GM12878 (cell line): ENCODE results near the gene FCRLA. TPM values are rescaled to one million over a fixed set of nuclear protein-coding genes. Genes with fewer than 3 reads are reported as not detected.

Experiments used
- CHD1 ChIP-seq: IDR thresholded peaks from 2 replicates; pipeline ENCODE4 v1.6.1; 2012; ENCODE audit warnings: low read depth, low read length, improper control_type of control experiment
- CREM ChIP-seq: IDR thresholded peaks from 2 replicates; pipeline ENCODE4 v1.6.1; 2014; ENCODE audit warnings: antibody characterized with exemption, low read depth
- FOXM1 ChIP-seq: IDR thresholded peaks from 2 replicates; pipeline ENCODE4 v1.6.1; 2012; ENCODE audit warnings: low read depth, mild to moderate bottlenecking, inconsistent platforms, low read length, moderate library complexity
- GATAD2B ChIP-seq: fragments of 450-650 bp; conservative IDR thresholded peaks from 2 replicates; pipeline ENCODE4 v1.6.1; 2017; ENCODE audit warnings: low read depth, mild to moderate bottlenecking, moderate library complexity
- JUNB ChIP-seq: IDR thresholded peaks from 2 replicates; pipeline ENCODE4 v1.6.1; 2016; ENCODE audit warnings: antibody characterized with exemption, mild to moderate bottlenecking
- MTA2 ChIP-seq: fragments of 450-650 bp; IDR thresholded peaks from 2 replicates; pipeline ENCODE4 v1.6.1; 2016; ENCODE audit warnings: low read depth, mild to moderate bottlenecking, moderate library complexity
- POU2F2 ChIP-seq: IDR thresholded peaks from 3 replicates; pipeline ENCODE4 v1.6.1; 2011; ENCODE audit warnings: low read depth, mild to moderate bottlenecking, low read length, borderline replicate concordance
- RAD51 ChIP-seq: fragments of 450-650 bp; IDR thresholded peaks from 2 replicates; pipeline ENCODE4 v1.6.1; 2016; ENCODE audit warnings: moderate library complexity, mild to moderate bottlenecking, inconsistent platforms
- RFX5 ChIP-seq: IDR thresholded peaks from 2 replicates; pipeline ENCODE4 v1.6.1; 2011; ENCODE audit warnings: low read depth, low read length, improper control_type of control experiment
- SMAD1 ChIP-seq: fragments of 450-650 bp; IDR thresholded peaks from 2 replicates; pipeline ENCODE4 v1.6.1; 2018; ENCODE audit warnings: mild to moderate bottlenecking, low read depth; ENCODE audit not compliant: partially characterized antibody
- SUPT20H ChIP-seq: IDR thresholded peaks from 2 replicates; pipeline ENCODE4 v1.6.1; 2011; ENCODE audit warnings: low read depth, mild to moderate bottlenecking, low read length, moderate library complexity, borderline replicate concordance; ENCODE audit not compliant: control insufficient read depth
- SUZ12 ChIP-seq: fragments of 200-600 bp; sonication (generic); IDR thresholded peaks from one replicate; pipeline ENCODE4 v1.6.1; 2018; ENCODE audit warnings: antibody characterized with exemption, mild to moderate bottlenecking; ENCODE audit not compliant: unreplicated experiment
- TAF1 ChIP-seq: IDR thresholded peaks from 2 replicates; pipeline ENCODE4 v1.6.1; 2011; ENCODE audit warnings: mild to moderate bottlenecking, low read depth, low read length, borderline replicate concordance
- polyA plus RNA-seq, 11 experiments: library from polyadenylated mRNA; depleted of rRNA in 4 of 11; unstranded in 6 of 11; stranded (reverse) in 5 of 11; fragments of >200 nt; fragmentation: Nextera tagmentation in 4 of 11; fragmentation: Illumina TruSeq in 1 of 11; extraction: Ambion mirVana in 4 of 11; extraction: Trizol in 1 of 11; gene quantifications; 1 replicate in 1 of 11; 2 replicates in 10 of 11; pipeline versions ENCODE4 v1.2.1 to v1.2.3, GENCODE V29; 2011 to 2016; ENCODE audit warnings: inconsistent platforms in 2 of 11, missing spikeins in 2 of 11, low read depth in 1 of 11
- total RNA-seq, 4 experiments: library from RNA; depleted of rRNA in 3 of 4; stranded (reverse); fragments of >200 nt in 3 of 4; fragmentation: Illumina TruSeq in 1 of 4; extraction: Trizol in 1 of 4; gene quantifications; 2 replicates each; pipeline versions ENCODE4 v1.2.1 to v1.2.3, GENCODE V29; 2013 to 2021
- TF ChIP-seq, protein P1 (sequence below): fragments of 450-650 bp; formaldehyde crosslinking; IDR thresholded peaks from 2 replicates; pipeline ENCODE4 v1.5.0; 2022; ENCODE audit warnings: mild to moderate bottlenecking, missing genetic modification characterization
- TF ChIP-seq, protein P2 (sequence below): fragments of 450-650 bp; IDR thresholded peaks from 2 replicates; pipeline ENCODE4 v1.6.1; 2017; ENCODE audit warnings: low read depth, mild to moderate bottlenecking, moderate library complexity
- TF ChIP-seq, protein P3 (sequence below): fragments of 450-650 bp; IDR thresholded peaks from 2 replicates; pipeline ENCODE4 v1.6.1; 2018; ENCODE audit warnings: borderline replicate concordance, mild to moderate bottlenecking; ENCODE audit not compliant: partially characterized antibody
- TF ChIP-seq, protein P4 (sequence below): fragments of 450-650 bp; IDR thresholded peaks from 2 replicates; pipeline ENCODE4 v1.6.1; 2016; ENCODE audit warnings: mild to moderate bottlenecking
- TF ChIP-seq, protein P5 (sequence below): fragments of 450-650 bp; IDR thresholded peaks from 2 replicates; pipeline ENCODE4 v1.6.1; 2017; ENCODE audit warnings: mild to moderate bottlenecking, low read depth, inconsistent platforms; ENCODE audit not compliant: poor library complexity, severe bottlenecking

Gene FCRLA
- total and polyA plus RNA-seq, 10 of the 15 experiments (the other 5 are each of a cell fraction or from before 2014, with no cell fraction given) = 130 to 714 (median 374) TPM

DNA sequence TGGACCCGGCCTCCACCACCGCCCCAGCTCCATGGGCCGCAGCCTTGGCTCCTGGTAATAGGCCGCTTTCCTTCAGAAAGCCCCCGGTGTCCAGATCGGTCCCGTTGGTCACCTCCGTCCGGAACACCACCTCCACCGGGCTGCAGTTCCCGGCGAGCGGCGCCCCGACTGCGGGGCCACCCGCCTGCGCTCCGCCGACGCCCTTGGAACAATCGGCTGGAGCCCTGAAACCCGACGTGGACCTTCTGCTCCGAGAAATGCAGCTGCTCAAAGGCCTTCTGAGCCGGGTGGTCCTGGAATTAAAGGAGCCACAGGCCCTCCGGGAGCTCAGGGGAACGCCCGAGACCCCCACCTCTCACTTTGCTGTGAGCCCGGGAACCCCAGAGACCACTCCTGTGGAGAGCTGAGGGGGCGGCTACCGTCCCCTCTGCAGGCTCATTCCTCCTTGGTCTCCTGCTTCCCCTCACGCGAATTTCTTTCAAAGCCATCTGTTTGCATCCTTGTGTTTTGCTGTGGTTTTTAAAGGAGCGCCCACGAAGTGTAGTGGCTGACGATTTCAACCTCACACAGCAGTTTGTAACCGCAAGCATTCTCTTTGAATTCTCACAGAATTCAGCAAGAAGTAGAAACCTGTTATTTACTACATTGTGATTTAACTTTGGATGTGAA, 20.4 kb downstream of the FCRLA start (continued):
- TF ChIP-seq CREM (peak; percentile 39; the same call in 1 of the 2 replicates), RFX5 (no peak), SMAD1 (no peak), MTA2 (0 out of 2 replicates have a peak, but pooled peaks have one; percentile 44), SUZ12 (no peak), FOXM1 (no peak), TAF1 (no peak), GATAD2B (peak; percentile 68), RAD51 (no peak), CHD1 (0 out of 2 replicates have a peak, but pooled peaks have one; percentile 67), JUNB (peak; percentile 10; the same call in 1 of the 2 replicates), POU2F2 (peak; percentile 63; the same call in 1 of the 3 replicates), SUPT20H (no peak)
- TF ChIP-seq, protein P1, sequence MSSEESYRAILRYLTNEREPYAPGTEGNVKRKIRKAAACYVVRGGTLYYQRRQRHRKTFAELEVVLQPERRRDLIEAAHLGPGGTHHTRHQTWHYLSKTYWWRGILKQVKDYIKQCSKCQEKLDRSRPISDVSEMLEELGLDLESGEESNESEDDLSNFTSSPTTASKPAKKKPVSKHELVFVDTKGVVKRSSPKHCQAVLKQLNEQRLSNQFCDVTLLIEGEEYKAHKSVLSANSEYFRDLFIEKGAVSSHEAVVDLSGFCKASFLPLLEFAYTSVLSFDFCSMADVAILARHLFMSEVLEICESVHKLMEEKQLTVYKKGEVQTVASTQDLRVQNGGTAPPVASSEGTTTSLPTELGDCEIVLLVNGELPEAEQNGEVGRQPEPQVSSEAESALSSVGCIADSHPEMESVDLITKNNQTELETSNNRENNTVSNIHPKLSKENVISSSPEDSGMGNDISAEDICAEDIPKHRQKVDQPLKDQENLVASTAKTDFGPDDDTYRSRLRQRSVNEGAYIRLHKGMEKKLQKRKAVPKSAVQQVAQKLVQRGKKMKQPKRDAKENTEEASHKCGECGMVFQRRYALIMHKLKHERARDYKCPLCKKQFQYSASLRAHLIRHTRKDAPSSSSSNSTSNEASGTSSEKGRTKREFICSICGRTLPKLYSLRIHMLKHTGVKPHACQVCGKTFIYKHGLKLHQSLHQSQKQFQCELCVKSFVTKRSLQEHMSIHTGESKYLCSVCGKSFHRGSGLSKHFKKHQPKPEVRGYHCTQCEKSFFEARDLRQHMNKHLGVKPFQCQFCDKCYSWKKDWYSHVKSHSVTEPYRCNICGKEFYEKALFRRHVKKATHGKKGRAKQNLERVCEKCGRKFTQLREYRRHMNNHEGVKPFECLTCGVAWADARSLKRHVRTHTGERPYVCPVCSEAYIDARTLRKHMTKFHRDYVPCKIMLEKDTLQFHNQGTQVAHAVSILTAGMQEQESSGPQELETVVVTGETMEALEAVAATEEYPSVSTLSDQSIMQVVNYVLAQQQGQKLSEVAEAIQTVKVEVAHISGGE = no peak
- TF ChIP-seq, protein P2, sequence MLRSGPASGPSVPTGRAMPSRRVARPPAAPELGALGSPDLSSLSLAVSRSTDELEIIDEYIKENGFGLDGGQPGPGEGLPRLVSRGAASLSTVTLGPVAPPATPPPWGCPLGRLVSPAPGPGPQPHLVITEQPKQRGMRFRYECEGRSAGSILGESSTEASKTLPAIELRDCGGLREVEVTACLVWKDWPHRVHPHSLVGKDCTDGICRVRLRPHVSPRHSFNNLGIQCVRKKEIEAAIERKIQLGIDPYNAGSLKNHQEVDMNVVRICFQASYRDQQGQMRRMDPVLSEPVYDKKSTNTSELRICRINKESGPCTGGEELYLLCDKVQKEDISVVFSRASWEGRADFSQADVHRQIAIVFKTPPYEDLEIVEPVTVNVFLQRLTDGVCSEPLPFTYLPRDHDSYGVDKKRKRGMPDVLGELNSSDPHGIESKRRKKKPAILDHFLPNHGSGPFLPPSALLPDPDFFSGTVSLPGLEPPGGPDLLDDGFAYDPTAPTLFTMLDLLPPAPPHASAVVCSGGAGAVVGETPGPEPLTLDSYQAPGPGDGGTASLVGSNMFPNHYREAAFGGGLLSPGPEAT = peak; percentile 65; the same call in 1 of the 2 replicates
- TF ChIP-seq, protein P3, sequence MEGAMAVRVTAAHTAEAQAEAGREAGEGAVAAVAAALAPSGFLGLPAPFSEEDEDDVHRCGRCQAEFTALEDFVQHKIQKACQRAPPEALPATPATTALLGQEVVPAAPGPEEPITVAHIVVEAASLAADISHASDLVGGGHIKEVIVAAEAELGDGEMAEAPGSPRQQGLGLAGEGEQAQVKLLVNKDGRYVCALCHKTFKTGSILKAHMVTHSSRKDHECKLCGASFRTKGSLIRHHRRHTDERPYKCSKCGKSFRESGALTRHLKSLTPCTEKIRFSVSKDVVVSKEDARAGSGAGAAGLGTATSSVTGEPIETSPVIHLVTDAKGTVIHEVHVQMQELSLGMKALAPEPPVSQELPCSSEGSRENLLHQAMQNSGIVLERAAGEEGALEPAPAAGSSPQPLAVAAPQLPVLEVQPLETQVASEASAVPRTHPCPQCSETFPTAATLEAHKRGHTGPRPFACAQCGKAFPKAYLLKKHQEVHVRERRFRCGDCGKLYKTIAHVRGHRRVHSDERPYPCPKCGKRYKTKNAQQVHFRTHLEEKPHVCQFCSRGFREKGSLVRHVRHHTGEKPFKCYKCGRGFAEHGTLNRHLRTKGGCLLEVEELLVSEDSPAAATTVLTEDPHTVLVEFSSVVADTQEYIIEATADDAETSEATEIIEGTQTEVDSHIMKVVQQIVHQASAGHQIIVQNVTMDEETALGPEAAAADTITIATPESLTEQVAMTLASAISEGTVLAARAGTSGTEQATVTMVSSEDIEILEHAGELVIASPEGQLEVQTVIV = no peak
- TF ChIP-seq, protein P4, sequence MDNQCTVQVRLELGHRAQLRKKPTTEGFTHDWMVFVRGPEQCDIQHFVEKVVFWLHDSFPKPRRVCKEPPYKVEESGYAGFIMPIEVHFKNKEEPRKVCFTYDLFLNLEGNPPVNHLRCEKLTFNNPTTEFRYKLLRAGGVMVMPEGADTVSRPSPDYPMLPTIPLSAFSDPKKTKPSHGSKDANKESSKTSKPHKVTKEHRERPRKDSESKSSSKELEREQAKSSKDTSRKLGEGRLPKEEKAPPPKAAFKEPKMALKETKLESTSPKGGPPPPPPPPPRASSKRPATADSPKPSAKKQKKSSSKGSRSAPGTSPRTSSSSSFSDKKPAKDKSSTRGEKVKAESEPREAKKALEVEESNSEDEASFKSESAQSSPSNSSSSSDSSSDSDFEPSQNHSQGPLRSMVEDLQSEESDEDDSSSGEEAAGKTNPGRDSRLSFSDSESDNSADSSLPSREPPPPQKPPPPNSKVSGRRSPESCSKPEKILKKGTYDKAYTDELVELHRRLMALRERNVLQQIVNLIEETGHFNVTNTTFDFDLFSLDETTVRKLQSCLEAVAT = no peak
- TF ChIP-seq, protein P5, sequence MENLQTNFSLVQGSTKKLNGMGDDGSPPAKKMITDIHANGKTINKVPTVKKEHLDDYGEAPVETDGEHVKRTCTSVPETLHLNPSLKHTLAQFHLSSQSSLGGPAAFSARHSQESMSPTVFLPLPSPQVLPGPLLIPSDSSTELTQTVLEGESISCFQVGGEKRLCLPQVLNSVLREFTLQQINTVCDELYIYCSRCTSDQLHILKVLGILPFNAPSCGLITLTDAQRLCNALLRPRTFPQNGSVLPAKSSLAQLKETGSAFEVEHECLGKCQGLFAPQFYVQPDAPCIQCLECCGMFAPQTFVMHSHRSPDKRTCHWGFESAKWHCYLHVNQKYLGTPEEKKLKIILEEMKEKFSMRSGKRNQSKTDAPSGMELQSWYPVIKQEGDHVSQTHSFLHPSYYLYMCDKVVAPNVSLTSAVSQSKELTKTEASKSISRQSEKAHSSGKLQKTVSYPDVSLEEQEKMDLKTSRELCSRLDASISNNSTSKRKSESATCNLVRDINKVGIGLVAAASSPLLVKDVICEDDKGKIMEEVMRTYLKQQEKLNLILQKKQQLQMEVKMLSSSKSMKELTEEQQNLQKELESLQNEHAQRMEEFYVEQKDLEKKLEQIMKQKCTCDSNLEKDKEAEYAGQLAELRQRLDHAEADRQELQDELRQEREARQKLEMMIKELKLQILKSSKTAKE = no peak
